B cell (primary cell): ENCODE results near the gene CASK. TPM values are rescaled to one million over a fixed set of nuclear protein-coding genes. Genes with fewer than 3 reads are reported as not detected.

ENCODE experiments used
- ATAC-seq: fragments of 200-7000 bp; cut with Tn5 transposase; one replicate; pipeline ENCODE4 v1.10.0; 2021; ENCODE audit warnings: low read depth, mild to moderate bottlenecking, moderate number of reproducible peaks, moderate library complexity
- CTCF ChIA-PET: fragments of 350-600 bp; sonication (Branson Sonifier 250); formaldehyde crosslinking; loops from one replicate; lab custom pipeline; 2021; ENCODE audit warnings: antibody characterized with exemption, inconsistent platforms; lab: Charles Lee
- POLR2A ChIA-PET: fragments of 350-600 bp; sonication (Branson Sonifier 250); formaldehyde crosslinking; loops from one replicate; lab custom pipeline; 2021; ENCODE audit warnings: antibody characterized with exemption; lab: Charles Lee
- DNase-seq: peaks from one replicate; pipeline ENCODE4 v3.0.0; 2013
- H2AFZ ChIP-seq: 2 replicates; pipeline ENCODE4 v1.6.1; 2012; ENCODE audit warnings: mild to moderate bottlenecking, low read depth, low read length; ENCODE audit not compliant: insufficient read depth, poor library complexity, severe bottlenecking
- H3K27ac ChIP-seq, 2 donors: 1 replicate in 1 of 2; 2 replicates in 1 of 2; pipeline ENCODE4 v1.5.1; 2012 to 2013; ENCODE audit warnings: low read length in 2 of 2, mild to moderate bottlenecking in 2 of 2, moderate library complexity in 1 of 2
- H3K27me3 ChIP-seq, 4 experiments: fragments of 200-600 bp in 1 of 4; sonication (generic) in 1 of 4; replicated peaks in 1 of 4; 1 replicate in 2 of 4; 2 replicates in 2 of 4; pipeline versions ENCODE4 v1.6.1 to v1.7.0; 2013 to 2016; ENCODE audit warnings: low read length in 3 of 4, mild to moderate bottlenecking in 2 of 4, mixed read lengths in 1 of 4, moderate library complexity in 1 of 4; ENCODE audit not compliant: insufficient read depth in 4 of 4, control insufficient read depth in 3 of 4; ENCODE audit errors: control extremely low read depth in 1 of 4
- H3K36me3 ChIP-seq, 2 experiments: replicated peaks in 1 of 2; 1 replicate in 1 of 2; 2 replicates in 1 of 2; pipeline versions ENCODE4 v1.6.1 to v1.7.1; 2013; ENCODE audit warnings: low read length in 1 of 2; ENCODE audit not compliant: insufficient read depth in 2 of 2, control insufficient read depth in 1 of 2; ENCODE audit errors: control extremely low read depth in 1 of 2, extremely low read depth in 1 of 2
- H3K4me1 ChIP-seq, 2 donors: fragments of 200-600 bp in 1 of 2; sonication (generic) in 1 of 2; 1 replicate in 1 of 2; 2 replicates in 1 of 2; pipeline versions ENCODE4 v1.5.1 to v1.6.1; 2013 to 2017; ENCODE audit warnings: low read length in 2 of 2; ENCODE audit not compliant: control insufficient read depth in 2 of 2, insufficient read depth in 2 of 2
- H3K4me2 ChIP-seq: replicated peaks from 2 replicates; pipeline ENCODE3; 2012; ENCODE audit warnings: mild to moderate bottlenecking, low read depth, low read length; ENCODE audit not compliant: poor library complexity, severe bottlenecking
- H3K4me3 ChIP-seq, 5 experiments: fragments of 200-600 bp in 1 of 5; sonication (generic) in 1 of 5; 1 replicate in 3 of 5; 2 replicates in 2 of 5; pipeline versions ENCODE4 v1.5.1 to v1.7.0; 2011 to 2016; ENCODE audit warnings: low read length in 4 of 5, mild to moderate bottlenecking in 4 of 5, low read depth in 2 of 5, control low read depth in 1 of 5, moderate library complexity in 1 of 5; ENCODE audit not compliant: insufficient read depth in 1 of 5; ENCODE audit errors: control extremely low read depth in 1 of 5, extremely low read depth in 1 of 5
- H3K79me2 ChIP-seq: fragments of 200-600 bp; sonication (generic); one replicate; pipeline ENCODE4 v1.6.0; 2016; ENCODE audit warnings: low read length; ENCODE audit not compliant: control insufficient read depth, insufficient read depth
- H3K9ac ChIP-seq: fragments of 200-600 bp; sonication (generic); 2 replicates; pipeline ENCODE4 v1.6.1; 2017; ENCODE audit warnings: mild to moderate bottlenecking, low read length, moderate library complexity
- H3K9me3 ChIP-seq, 3 donors: one replicate each; pipeline versions ENCODE4 v1.6.1 to v1.7.1; 2013; ENCODE audit warnings: low read length in 2 of 3; ENCODE audit not compliant: control insufficient read depth in 2 of 3, insufficient read depth in 1 of 3; ENCODE audit errors: control extremely low read depth in 1 of 3
- H4K20me1 ChIP-seq: 2 replicates; pipeline ENCODE4 v1.6.0; 2012; ENCODE audit warnings: mild to moderate bottlenecking, low read length; ENCODE audit not compliant: insufficient read depth, control insufficient read depth, poor library complexity, severe bottlenecking
- H3K27ac Mint-ChIP-seq: one replicate; pipeline ENCODE4 v1.8.0; 2021; ENCODE audit warnings: mixed read lengths
- H3K27me3 Mint-ChIP-seq: one replicate; pipeline ENCODE4 v1.8.0; 2021; ENCODE audit warnings: mixed read lengths
- H3K4me1 Mint-ChIP-seq: one replicate; pipeline ENCODE4 v1.8.0; 2021; ENCODE audit warnings: mixed read lengths
- H3K4me3 Mint-ChIP-seq: one replicate; pipeline ENCODE4 v1.8.0; 2021; ENCODE audit warnings: mixed read lengths
- H3K9me3 Mint-ChIP-seq: one replicate; pipeline ENCODE4 v1.8.0; 2022; ENCODE audit warnings: mixed read lengths; ENCODE audit not compliant: insufficient read depth
- CTCF ChIP-seq: fragments of 200-600 bp; IDR thresholded peaks from one replicate; pipeline ENCODE4 v1.8.0; 2022; ENCODE audit warnings: antibody characterized with exemption, mild to moderate bottlenecking
- EZH2 ChIP-seq: IDR thresholded peaks from 2 replicates; pipeline ENCODE4 v1.6.1; 2012; ENCODE audit warnings: borderline replicate concordance, low read depth, mild to moderate bottlenecking, moderate library complexity, low read length; ENCODE audit not compliant: insufficient read depth, poor library complexity, severe bottlenecking
- WGBS: methylation state at CpG from one replicate; pipeline ENCODE4 v1.1.5; 2013; ENCODE audit warnings: missing lambda C conversion rate; ENCODE audit not compliant: insufficient coverage; 5-methylcytosine and 5-hydroxymethylcytosine counted together
- intact Hi-C: fragments of 100-400 bp; cut with micrococcal nuclease; formaldehyde crosslinking; loops from one replicate; pipeline ENCODE4 v1.10.0; 2022
- polyA plus RNA-seq: library from polyadenylated mRNA; depleted of rRNA; stranded (reverse); fragments of >200 nt; gene quantifications from 2 replicates; pipeline ENCODE4 v1.2.3, GENCODE V29; 2012
- total RNA-seq, 2 donors: library from RNA; stranded (reverse); fragments of 120-200 nt in 1 of 2; gene quantifications; 1 replicate in 1 of 2; 2 replicates in 1 of 2; pipeline versions ENCODE4 v1.2.3 to v1.2.4, GENCODE V29; 2013 to 2022

CASK gene
- total and polyA plus RNA-seq, 2 donors (not counting 1 experiment from before 2014, with no cell fraction given) = 14.2 to 50.4 TPM

GRCh38 chrX:41634284-41634683 lies 289.1 kb downstream of the CASK start:
- Mint-ChIP-seq H3K4me1 (peaks cover 11% of the 10 kb centered on the region), H3K27me3 (no peaks in the 10 kb centered on the region), H3K4me3 (no peak overlapping the region), H3K9me3 (no peaks in the 10 kb centered on the region), H3K27ac (no peak overlapping the region)
- no peaks in the 10 kb centered on the region for H3K36me3 ChIP-seq
- DNase-seq = no peak
- no CpG with 5 or more reads among the region's 2 CpGs for WGBS
- no peaks in the 10 kb centered on the region for H3K4me1 ChIP-seq
- no peak for ATAC-seq
- H3K27me3 ChIP-seq = no peaks in the 10 kb centered on the region
- H3K79me2 ChIP-seq = no peaks in the 10 kb centered on the region
- POLR2A ChIA-PET = no interaction called here
- H3K9ac ChIP-seq = no peak overlapping the region
- H3K4me2 ChIP-seq = no peak overlapping the region
- no peak overlapping the region for H2AFZ ChIP-seq
- CTCF ChIA-PET = no interaction called here
- H3K9me3 ChIP-seq = no peaks in the 10 kb centered on the region
- H4K20me1 ChIP-seq = no peaks in the 10 kb centered on the region
- no peak overlapping the region for H3K27ac ChIP-seq
- intact Hi-C loops = no loop called here
- H3K4me3 ChIP-seq = no peak overlapping the region
- no peak for TF ChIP-seq CTCF

- Histone ChIP-seq H3K4me2 (no peak overlapping the region), H3K79me2 (no peaks in the 10 kb centered on the region), H3K36me3 (peaks cover 0 to 4% of the 10 kb centered on the region in 2 experiments), H3K4me1 (no peaks in the 10 kb centered on the region), H3K9ac (no peak overlapping the region), H2AFZ (no peak overlapping the region), H3K4me3 (no peak overlapping the region), H3K9me3 (no peaks in the 10 kb centered on the region), H3K27ac (no peak overlapping the region), H4K20me1 (no peaks in the 10 kb centered on the region), H3K27me3 (no peaks in the 10 kb centered on the region)
- no peak for DNase-seq
- intact Hi-C loops = no loop called here
- CTCF ChIA-PET = no interaction called here
- TF ChIP-seq CTCF = no peak
- TF ChIP-seq EZH2 = no peak
- POLR2A ChIA-PET = no interaction called here
- H3K27me3 Mint-ChIP-seq = no peaks in the 10 kb centered on the region
- no CpG with 5 or more reads among the region's 2 CpGs for WGBS
- H3K27ac Mint-ChIP-seq = no peak overlapping the region
- H3K4me3 Mint-ChIP-seq = no peak overlapping the region
- no peaks in the 10 kb centered on the region for H3K9me3 Mint-ChIP-seq
- no peak for ATAC-seq
- peaks cover 10% of the 10 kb centered on the region for H3K4me1 Mint-ChIP-seq
Observed at GRCh38 chrX:41630091-41630490, 293.3 kb downstream of the CASK start.
